ENCODE results near the gene MLX. TPM values are rescaled to one million over a fixed set of nuclear protein-coding genes. Genes with fewer than 3 reads are reported as not detected.
A peak's percentile ranks its signal among the peaks of the same experiment; 100 is the strongest.
"Not testable (repeated sequence)": the region's sequence is repeated elsewhere in the genome, so short reads cannot be mapped to it uniquely, and the experiment has no call there.

MLX gene
- total RNA-seq, 1 donor from 2014 or later, result 61.3 TPM

GRCh38 chr17:42548993-42549755, 17.7 kb upstream of the MLX start:
- intact Hi-C loops (cut with DNase I), result no loop called here
- no peak for ATAC-seq

GRCh38 chr17:42552736-42553135, 14.2 kb upstream of the MLX start, which contains the start of gene HSD17B1:
HSD17B1 (plus strand) TSS chr17:42552923; CDS start chr17:42552934, 11 bp downstream.
- Histone ChIP-seq H3K4me3 (peak within 1 kb of the TSS; percentile 89), H3K4me1 (peaks cover 20% of the 10 kb centered on the region), H3K27ac (peak within 1 kb of the TSS; percentile 92)
- H3K27me3 ChIP-seq; H3K36me3 ChIP-seq; ATAC-seq; intact Hi-C loops (cut with DNase I); H3K9me3 ChIP-seq; DNase-seq: not testable (repeated sequence)

More at GRCh38 chr17:42548993-42549755, 17.7 kb upstream of the MLX start:
- no peak for TF ChIP-seq CTCF (IDR thresholded peaks at IDR 0.05)
- peaks cover 14% of the 10 kb centered on the region for H3K4me1 ChIP-seq
- no peak overlapping the region for H3K27ac ChIP-seq
- DNase-seq, result no peak
- H3K4me3 ChIP-seq, result no peak overlapping the region
- H3K27me3 ChIP-seq, result no peaks in the 10 kb centered on the region
- H3K36me3 ChIP-seq, result no peaks in the 10 kb centered on the region
- no peaks in the 10 kb centered on the region for H3K9me3 ChIP-seq

- no peaks in the 10 kb centered on the region for H3K9me3 ChIP-seq
- H3K36me3 ChIP-seq, result no peaks in the 10 kb centered on the region
- peak overlapping the region; percentile 89 for H3K4me3 ChIP-seq
- TF ChIP-seq CTCF (IDR thresholded peaks at IDR 0.05), result no peak
- H3K27me3 ChIP-seq, result no peaks in the 10 kb centered on the region
- intact Hi-C loops (cut with DNase I), result no loop called here
- peak overlapping the region; percentile 92 for H3K27ac ChIP-seq
- H3K4me1 ChIP-seq, result peaks cover 20% of the 10 kb centered on the region
- ATAC-seq (no peak), DNase-seq (peak; percentile 67)
Measured at GRCh38 chr17:42553161-42553818, 13.6 kb upstream of the MLX start.

GRCh38 chr17:42553866-42554249, 13.0 kb upstream of the MLX start:
- peak; percentile 57 for ATAC-seq
- H3K4me1 ChIP-seq, result peaks cover 17% of the 10 kb centered on the region
- DNase-seq, result peak; percentile 74
- peak overlapping the region; percentile 92 for H3K27ac ChIP-seq
- intact Hi-C loops (cut with DNase I), result no loop called here
- no peaks in the 10 kb centered on the region for H3K27me3 ChIP-seq
- no peaks in the 10 kb centered on the region for H3K36me3 ChIP-seq
- no peak for TF ChIP-seq CTCF (IDR thresholded peaks at IDR 0.05)
- H3K4me3 ChIP-seq, result peak overlapping the region; percentile 89
- H3K9me3 ChIP-seq, result no peaks in the 10 kb centered on the region

GRCh38 chr17:42554250-42555121, 12.4 kb upstream of the MLX start:
- DNase-seq (peak; percentile 94), ATAC-seq (peak; percentile 93)
- Histone ChIP-seq H3K27me3 (no peaks in the 10 kb centered on the region), H3K4me3 (peak overlapping the region; percentile 89), H3K9me3 (no peaks in the 10 kb centered on the region), H3K27ac (peak overlapping the region; percentile 92), H3K4me1 (peaks cover 15% of the 10 kb centered on the region), H3K36me3 (no peaks in the 10 kb centered on the region)
- intact Hi-C loops (cut with DNase I), result no loop called here
- no peak for TF ChIP-seq CTCF (IDR thresholded peaks at IDR 0.05)
